GM23248 (cell line): ENCODE data around the gene LRFN3.

Experiments
- EZH2 ChIP-seq: fragments of 200-600 bp; sonication (generic); IDR thresholded peaks from 2 replicates; pipeline ENCODE4 v1.6.1; 2018; ENCODE audit warnings: antibody characterized with exemption, mild to moderate bottlenecking; ENCODE audit not compliant: insufficient read depth, poor library complexity, severe bottlenecking
- EZH2phosphoT487 ChIP-seq: fragments of 200-600 bp; sonication (generic); IDR thresholded peaks from 2 replicates; pipeline ENCODE4 v1.6.1; 2018; ENCODE audit warnings: antibody characterized with exemption, moderate library complexity, mild to moderate bottlenecking, low read depth; ENCODE audit not compliant: insufficient read depth

DNA sequence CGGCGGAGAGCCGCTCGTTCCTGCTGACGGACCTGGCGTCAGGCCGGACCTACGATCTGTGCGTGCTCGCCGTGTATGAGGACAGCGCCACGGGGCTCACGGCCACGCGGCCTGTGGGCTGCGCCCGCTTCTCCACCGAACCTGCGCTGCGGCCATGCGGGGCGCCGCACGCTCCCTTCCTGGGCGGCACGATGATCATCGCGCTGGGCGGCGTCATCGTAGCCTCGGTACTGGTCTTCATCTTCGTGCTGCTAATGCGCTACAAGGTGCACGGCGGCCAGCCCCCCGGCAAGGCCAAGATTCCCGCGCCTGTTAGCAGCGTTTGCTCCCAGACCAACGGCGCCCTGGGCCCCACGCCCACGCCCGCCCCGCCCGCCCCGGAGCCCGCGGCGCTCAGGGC, 8.4 kb downstream of the LRFN3 start:
- TF ChIP-seq EZH2phosphoT487 (no peak), EZH2 (no peak)
